Measurements from ENCODE around the gene ENPP6.

GRCh38 chr4:184104419-184105101, 113.1 kb downstream of the ENPP6 start:
- TF ChIP-seq POLR2A (IDR thresholded peaks at IDR 0.05), result no peak
- no peak for TF ChIP-seq CTCF (IDR thresholded peaks at IDR 0.05)
